ENCODE measurements around the gene MEF2A. TPM values are rescaled to one million over a fixed set of nuclear protein-coding genes. Genes with fewer than 3 reads are reported as not detected.

Gene MEF2A
- polyA plus RNA-seq, 1 donor = 56.4 TPM

- DNase-seq (ENCODE audit: low read depth) = no peak
Observed at GRCh38 chr15:99763827-99764226, 198.0 kb downstream of the MEF2A start.

GRCh38 chr15:99764522-99764921, 198.7 kb downstream of the MEF2A start:
- no peak for DNase-seq (ENCODE audit: low read depth)

Other genes starting within 250 kb of the MEF2A start
- gene LYSMD4, start 167.5 kb downstream of the MEF2A start, polyA plus RNA-seq (ENCODE audit: insufficient read length) = 6.1 TPM